Measurements from ENCODE around the gene GLB1L2.

Gene GLB1L2

GRCh38 chr11:134376150-134376921, 44.5 kb downstream of the GLB1L2 start:
- no peaks in the 10 kb centered on the region for H3K9me3 ChIP-seq (ENCODE audit: insufficient read depth, low read length)
- H3K79me2 ChIP-seq (ENCODE audit: insufficient read depth, low read length) = no peaks in the 10 kb centered on the region
- H3K9me2 ChIP-seq (replicated peaks; ENCODE audit: insufficient read depth, low read length) = no peaks in the 10 kb centered on the region
- H3K9ac ChIP-seq (ENCODE audit: low read length) = no peak overlapping the region
- no peaks in the 10 kb centered on the region for H3F3A ChIP-seq (ENCODE audit: insufficient read depth)
- no peak overlapping the region for H3K27ac ChIP-seq (ENCODE audit: low read depth, low read length)
- H2AFZ ChIP-seq (ENCODE audit: low read depth, low read length, severe bottlenecking) = no peak overlapping the region
- H3K4me2 ChIP-seq (ENCODE audit: low read depth, low read length, poor library complexity, severe bottlenecking) = no peak overlapping the region
- TF ChIP-seq EZH2phosphoT487 (conservative IDR thresholded peaks at IDR 0.05; ENCODE audit: low read length) = no peak
- no peak for TF ChIP-seq CTCF (IDR thresholded peaks at IDR 0.05; ENCODE audit: insufficient read depth, low read length, poor library complexity, severe bottlenecking)
- H3K27me3 ChIP-seq (ENCODE audit: low read length) = no peaks in the 10 kb centered on the region
- no peaks in the 10 kb centered on the region for H4K20me1 ChIP-seq (ENCODE audit: low read depth, low read length)
- H3K4me3 ChIP-seq (ENCODE audit: insufficient read depth, low read length, poor library complexity, severe bottlenecking) = no peak overlapping the region
- H3K36me3 ChIP-seq (ENCODE audit: low read length) = no peaks in the 10 kb centered on the region

DNA sequence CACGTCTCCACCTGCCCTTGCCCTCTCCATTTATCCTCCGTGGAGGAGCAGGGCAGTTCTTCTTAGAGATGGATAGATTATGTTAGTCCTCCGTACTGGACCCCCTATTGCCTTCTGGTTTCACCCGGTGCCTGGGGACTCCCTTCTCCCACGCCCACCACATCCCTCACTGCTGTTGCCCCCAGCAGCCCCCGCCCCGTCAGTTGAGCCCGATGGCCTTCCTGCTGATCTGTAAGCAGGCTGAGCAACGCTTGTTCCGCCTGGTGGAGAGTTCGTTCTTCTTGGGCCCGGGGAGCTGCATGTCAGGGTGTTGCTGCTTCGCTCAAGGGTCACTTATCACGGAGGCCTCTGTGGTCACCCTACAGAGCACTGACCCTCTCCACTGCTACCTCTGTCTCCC, 46.1 kb downstream of the GLB1L2 start:
- H3K79me2 ChIP-seq (ENCODE audit: insufficient read depth, low read length) = no peaks in the 10 kb centered on the region
- no peak for TF ChIP-seq EZH2phosphoT487 (conservative IDR thresholded peaks at IDR 0.05; ENCODE audit: low read length)
- TF ChIP-seq CTCF (IDR thresholded peaks at IDR 0.05; ENCODE audit: insufficient read depth, low read length, poor library complexity, severe bottlenecking) = no peak
- H3K27ac ChIP-seq (ENCODE audit: low read depth, low read length) = no peak overlapping the region
- no peaks in the 10 kb centered on the region for H3F3A ChIP-seq (ENCODE audit: insufficient read depth)
- no peak overlapping the region for H3K4me2 ChIP-seq (ENCODE audit: low read depth, low read length, poor library complexity, severe bottlenecking)
- H3K36me3 ChIP-seq (ENCODE audit: low read length) = no peaks in the 10 kb centered on the region
- no peaks in the 10 kb centered on the region for H3K27me3 ChIP-seq (ENCODE audit: low read length)
- no peak overlapping the region for H3K9ac ChIP-seq (ENCODE audit: low read length)
- no peaks in the 10 kb centered on the region for H4K20me1 ChIP-seq (ENCODE audit: low read depth, low read length)
- no peak overlapping the region for H2AFZ ChIP-seq (ENCODE audit: low read depth, low read length, severe bottlenecking)
- no peaks in the 10 kb centered on the region for H3K9me2 ChIP-seq (replicated peaks; ENCODE audit: insufficient read depth, low read length)
- H3K4me3 ChIP-seq (ENCODE audit: insufficient read depth, low read length, poor library complexity, severe bottlenecking) = no peak overlapping the region
- no peaks in the 10 kb centered on the region for H3K9me3 ChIP-seq (ENCODE audit: insufficient read depth, low read length)

GRCh38 chr11:134379241-134379640, 47.5 kb downstream of the GLB1L2 start:
- no peak overlapping the region for H2AFZ ChIP-seq (ENCODE audit: low read depth, low read length, severe bottlenecking)
- no peak overlapping the region for H3K4me3 ChIP-seq (ENCODE audit: insufficient read depth, low read length, poor library complexity, severe bottlenecking)
- no peak overlapping the region for H3K27ac ChIP-seq (ENCODE audit: low read depth, low read length)
- H3K27me3 ChIP-seq (ENCODE audit: low read length) = no peaks in the 10 kb centered on the region
- no peaks in the 10 kb centered on the region for H3K79me2 ChIP-seq (ENCODE audit: insufficient read depth, low read length)
- H3K9me3 ChIP-seq (ENCODE audit: insufficient read depth, low read length) = no peaks in the 10 kb centered on the region
- no peaks in the 10 kb centered on the region for H3F3A ChIP-seq (ENCODE audit: insufficient read depth)
- H4K20me1 ChIP-seq (ENCODE audit: low read depth, low read length) = no peaks in the 10 kb centered on the region
- no peak for TF ChIP-seq EZH2phosphoT487 (conservative IDR thresholded peaks at IDR 0.05; ENCODE audit: low read length)
- TF ChIP-seq CTCF (IDR thresholded peaks at IDR 0.05; ENCODE audit: insufficient read depth, low read length, poor library complexity, severe bottlenecking) = no peak
- no peaks in the 10 kb centered on the region for H3K36me3 ChIP-seq (ENCODE audit: low read length)
- H3K9ac ChIP-seq (ENCODE audit: low read length) = no peak overlapping the region
- H3K9me2 ChIP-seq (replicated peaks; ENCODE audit: insufficient read depth, low read length) = no peaks in the 10 kb centered on the region
- H3K4me2 ChIP-seq (ENCODE audit: low read depth, low read length, poor library complexity, severe bottlenecking) = no peak overlapping the region
